Subcutaneous adipose tissue (tissue), 4 donors: ENCODE results near the gene CAPN7. TPM values are rescaled to one million over a fixed set of nuclear protein-coding genes. Genes with fewer than 3 reads are reported as not detected.

Experiments
- total RNA-seq, 4 donors: library from RNA; depleted of rRNA; stranded (reverse); fragments of >200 nt; gene quantifications; one replicate each; pipeline ENCODE4 v1.1.0, GENCODE V29; 2016
- TF ChIP-seq, protein P1 (sequence below): fragments of 450-650 bp; IDR thresholded peaks from one replicate; pipeline ENCODE4 v1.5.1; 2016; ENCODE audit warnings: low read depth, mild to moderate bottlenecking, control low read depth, antibody characterized with exemption, moderate library complexity

Gene CAPN7
- total RNA-seq, 4 donors from 2014 or later: 69.1 to 79.5 (median 77.4) TPM

DNA sequence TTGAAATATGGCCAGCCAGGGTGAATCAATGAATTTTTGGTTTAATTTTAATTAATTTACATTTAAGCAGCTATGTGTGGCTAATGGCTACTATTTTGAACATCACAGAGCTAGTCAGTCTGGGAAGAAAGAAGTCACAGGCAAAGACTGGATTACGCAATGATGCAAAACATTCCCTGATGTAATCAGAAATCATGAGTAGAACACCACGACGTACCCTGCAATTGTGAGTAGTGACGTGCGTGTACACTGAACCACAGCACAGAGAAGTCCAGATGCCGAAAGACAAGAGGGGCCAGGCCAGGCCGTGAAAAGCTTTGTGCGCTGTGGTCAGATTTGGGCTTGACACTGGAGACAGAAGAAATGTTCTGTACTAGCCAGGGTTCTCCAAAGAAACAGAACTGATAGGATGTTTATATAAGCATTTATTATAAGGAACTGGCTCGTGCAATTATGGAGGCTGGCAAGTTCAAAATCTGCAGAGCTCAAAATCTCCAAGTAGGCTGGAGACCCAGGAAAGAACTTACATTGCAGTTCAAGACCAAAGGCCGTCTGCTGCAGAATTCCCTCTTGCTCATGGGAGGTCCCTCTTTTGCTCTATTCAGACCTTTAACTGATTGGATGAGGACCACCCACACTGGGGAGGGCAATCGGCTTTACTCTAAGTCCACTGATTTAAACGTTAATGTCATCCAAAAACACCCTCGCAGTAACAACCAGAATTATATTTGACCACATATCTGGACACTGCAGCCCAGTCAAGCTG lies 81.7 kb downstream of the CAPN7 start:
- TF ChIP-seq, protein P1, sequence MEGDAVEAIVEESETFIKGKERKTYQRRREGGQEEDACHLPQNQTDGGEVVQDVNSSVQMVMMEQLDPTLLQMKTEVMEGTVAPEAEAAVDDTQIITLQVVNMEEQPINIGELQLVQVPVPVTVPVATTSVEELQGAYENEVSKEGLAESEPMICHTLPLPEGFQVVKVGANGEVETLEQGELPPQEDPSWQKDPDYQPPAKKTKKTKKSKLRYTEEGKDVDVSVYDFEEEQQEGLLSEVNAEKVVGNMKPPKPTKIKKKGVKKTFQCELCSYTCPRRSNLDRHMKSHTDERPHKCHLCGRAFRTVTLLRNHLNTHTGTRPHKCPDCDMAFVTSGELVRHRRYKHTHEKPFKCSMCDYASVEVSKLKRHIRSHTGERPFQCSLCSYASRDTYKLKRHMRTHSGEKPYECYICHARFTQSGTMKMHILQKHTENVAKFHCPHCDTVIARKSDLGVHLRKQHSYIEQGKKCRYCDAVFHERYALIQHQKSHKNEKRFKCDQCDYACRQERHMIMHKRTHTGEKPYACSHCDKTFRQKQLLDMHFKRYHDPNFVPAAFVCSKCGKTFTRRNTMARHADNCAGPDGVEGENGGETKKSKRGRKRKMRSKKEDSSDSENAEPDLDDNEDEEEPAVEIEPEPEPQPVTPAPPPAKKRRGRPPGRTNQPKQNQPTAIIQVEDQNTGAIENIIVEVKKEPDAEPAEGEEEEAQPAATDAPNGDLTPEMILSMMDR: no peak

DNA sequence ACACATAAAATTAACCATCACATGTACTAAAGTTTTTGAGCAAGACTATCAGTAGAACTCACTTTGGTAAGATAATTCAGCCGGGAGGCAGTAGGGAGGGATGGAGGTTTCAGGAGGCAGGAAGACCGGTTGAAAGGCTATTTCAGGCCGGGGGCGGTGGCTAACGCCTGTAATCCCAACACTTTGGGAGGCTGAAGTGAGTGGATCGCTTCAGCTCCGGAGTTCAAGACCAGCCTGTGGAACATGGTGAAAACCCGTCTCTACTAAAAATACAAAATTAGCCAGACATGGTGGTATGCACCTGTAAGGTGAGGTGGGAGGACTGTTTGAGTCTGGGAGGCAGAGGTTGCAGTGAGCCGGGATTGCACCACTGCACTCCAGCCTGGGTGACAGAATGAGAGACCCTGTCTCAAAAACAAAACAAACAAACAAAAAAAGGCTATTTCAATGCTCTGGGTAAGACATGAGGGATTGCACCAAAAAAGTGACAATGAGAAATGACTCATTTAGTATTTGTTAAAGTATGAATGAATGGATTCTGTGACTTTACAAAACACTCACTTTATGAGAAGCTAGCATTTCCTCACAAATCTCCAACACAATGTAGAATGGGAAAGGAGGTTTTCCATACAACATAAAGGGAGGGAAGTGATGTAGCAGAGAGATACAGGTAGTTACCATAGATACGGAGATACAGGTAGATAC lies 82.4 kb downstream of the CAPN7 start:
- TF ChIP-seq, protein P1: no peak

DNA sequence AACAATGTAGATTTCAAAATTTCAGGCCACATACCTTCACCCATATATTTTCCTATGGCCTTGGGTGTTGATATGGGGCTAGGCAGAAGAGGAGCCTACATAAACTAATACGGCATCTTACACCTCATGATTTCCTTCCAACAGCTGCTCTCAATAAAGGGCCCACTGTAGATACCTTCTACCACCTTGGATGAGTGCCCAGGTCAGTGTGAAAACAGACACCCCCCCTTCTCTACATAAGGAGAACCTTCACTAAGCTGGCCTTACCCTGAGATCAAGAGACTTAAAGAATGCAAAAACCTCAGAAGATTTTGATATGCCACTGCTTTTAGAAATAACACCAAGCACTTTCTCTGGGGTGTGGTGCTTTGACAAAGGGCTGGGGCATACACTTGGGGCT lies 83.6 kb downstream of the CAPN7 start:
- TF ChIP-seq, protein P1: no peak

DNA sequence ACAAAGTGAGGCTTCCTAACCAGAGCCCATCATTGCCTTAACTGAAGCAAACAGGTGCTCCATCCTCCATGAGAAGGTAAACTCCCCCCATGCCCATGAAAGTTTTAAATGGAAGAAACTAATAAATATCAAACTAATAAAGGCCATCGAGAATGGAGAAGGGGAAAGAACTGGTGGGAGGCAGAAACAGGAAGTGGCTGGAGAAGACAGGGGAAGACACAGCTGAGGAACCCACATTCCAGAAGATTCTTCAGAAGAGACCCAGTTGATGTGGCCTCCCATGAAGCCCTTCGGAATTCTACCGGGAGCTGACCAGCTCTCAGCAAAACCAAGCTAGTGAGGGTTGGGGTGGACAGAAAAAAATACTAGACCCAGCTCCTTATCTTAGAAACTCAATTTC lies 84.7 kb downstream of the CAPN7 start:
- TF ChIP-seq, protein P1: no peak

DNA sequence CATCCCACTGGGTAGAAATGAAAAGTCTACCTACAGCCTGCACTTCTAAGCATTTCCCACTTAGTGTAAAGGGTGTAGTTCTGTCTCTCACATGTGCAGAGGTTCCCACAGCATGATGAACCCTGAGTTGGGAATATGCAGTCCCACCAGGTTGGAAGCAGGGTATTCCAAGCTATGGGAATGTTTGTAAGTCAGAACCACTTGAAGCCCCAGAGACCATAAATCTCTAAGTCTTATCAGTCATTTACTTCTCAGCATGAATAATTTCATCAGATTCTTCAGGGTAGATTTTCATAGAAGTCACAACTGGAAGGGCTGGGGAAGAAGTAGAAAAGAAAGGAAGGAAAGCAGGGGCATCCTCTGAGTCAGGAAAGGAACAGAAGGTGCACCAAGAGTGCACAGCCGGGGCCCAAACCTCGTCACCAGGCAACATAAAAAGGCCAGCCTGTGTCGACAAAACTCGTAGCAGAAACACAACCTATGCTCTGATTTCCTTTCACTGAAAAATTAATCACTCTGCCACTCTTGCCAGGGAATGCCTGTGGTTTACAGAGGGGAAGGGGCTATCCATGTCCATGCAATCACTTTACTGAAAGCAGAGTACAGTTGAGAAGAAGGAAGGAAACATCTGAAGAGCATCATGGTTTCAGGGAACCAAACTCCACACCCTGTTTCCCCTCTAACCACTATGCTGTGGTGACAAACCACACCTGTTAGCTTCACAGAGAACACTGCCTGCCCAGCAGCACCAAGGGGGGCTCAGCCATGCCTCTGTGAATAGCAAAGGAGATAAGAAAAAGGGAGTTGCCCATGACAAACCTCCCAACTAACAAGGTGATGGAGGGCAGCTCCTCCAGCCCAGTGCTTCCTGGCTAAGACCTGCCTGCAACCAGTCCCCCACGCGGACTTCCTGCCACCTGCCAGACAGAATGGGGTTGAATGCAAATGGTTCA lies 85.8 kb downstream of the CAPN7 start:
- TF ChIP-seq, protein P1: no peak

DNA sequence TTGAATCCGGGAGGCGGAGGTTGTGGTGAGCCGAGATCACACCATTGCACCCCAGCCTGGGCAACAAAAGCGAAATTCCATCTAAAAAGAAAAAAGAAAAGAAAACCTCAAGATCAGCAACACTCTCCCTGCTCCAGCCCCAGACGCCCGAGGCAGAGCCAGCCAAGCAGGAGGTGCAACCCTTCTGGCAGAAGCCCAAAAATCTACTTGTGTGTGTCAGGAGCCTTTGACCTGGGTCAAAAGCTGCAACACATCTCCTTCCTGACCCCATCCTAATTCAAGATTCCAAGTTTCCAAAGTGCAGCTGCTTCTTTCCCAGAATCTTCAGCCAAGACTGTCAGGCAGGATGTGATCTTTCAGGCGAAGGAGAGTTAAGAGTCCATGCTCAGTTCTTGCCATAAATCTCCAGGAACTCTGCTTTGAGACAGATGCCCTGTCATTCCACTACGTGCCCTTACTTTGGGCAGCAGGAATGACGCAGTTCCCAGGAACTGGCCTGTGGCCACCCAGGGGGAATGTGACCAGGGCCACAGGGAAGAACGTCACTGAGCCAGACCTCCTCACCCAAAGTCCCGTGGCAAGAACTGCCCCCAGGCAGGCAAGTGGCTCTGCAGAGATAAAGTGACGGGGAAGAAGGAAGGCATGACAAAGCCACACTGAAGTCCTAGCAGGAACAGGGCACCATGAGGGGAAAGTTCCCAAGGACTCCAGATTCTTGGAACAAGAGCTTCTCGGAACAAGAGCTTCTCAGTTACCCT lies 86.9 kb downstream of the CAPN7 start:
- TF ChIP-seq, protein P1: no peak
